Natural killer cell (primary cell): ENCODE data around the gene DCST1. TPM values are rescaled to one million over a fixed set of nuclear protein-coding genes. Genes with fewer than 3 reads are reported as not detected.

ENCODE experiments used
- ATAC-seq, 3 donors: fragments of 150-1000 bp in 2 of 3; fragments of 200-7000 bp in 1 of 3; cut with Tn5 transposase; 1 replicate in 1 of 3; 2 replicates in 2 of 3; pipeline ENCODE4 v1.10.0; 2021; ENCODE audit warnings: mild to moderate bottlenecking in 2 of 3, moderate library complexity in 2 of 3
- DNase-seq, 2 donors: peaks; one replicate each; pipeline versions ENCODE4 v3.0.0 to v3.0.0-alpha.2; 2013 to 2021; ENCODE audit warnings: mixed read lengths in 1 of 2
- H3K27ac ChIP-seq: one replicate; pipeline ENCODE4 v1.5.1; 2013; ENCODE audit warnings: mild to moderate bottlenecking, low read length
- H3K27me3 ChIP-seq: one replicate; pipeline ENCODE4 v1.6.1; 2013; ENCODE audit warnings: low read length; ENCODE audit not compliant: control insufficient read depth, insufficient read depth
- H3K36me3 ChIP-seq: one replicate; pipeline ENCODE4 v1.6.1; 2013; ENCODE audit warnings: low read length; ENCODE audit not compliant: control insufficient read depth, insufficient read depth
- H3K4me1 ChIP-seq: one replicate; pipeline ENCODE4 v1.6.1; 2013; ENCODE audit warnings: low read length; ENCODE audit not compliant: control insufficient read depth, insufficient read depth
- H3K4me3 ChIP-seq: one replicate; pipeline ENCODE4 v1.5.1; 2013; ENCODE audit warnings: low read length
- H3K9me3 ChIP-seq: one replicate; pipeline ENCODE4 v1.6.1; 2013; ENCODE audit warnings: low read length; ENCODE audit not compliant: control insufficient read depth, insufficient read depth
- H3K27ac Mint-ChIP-seq, 2 donors: one replicate each; pipeline ENCODE4 v1.8.0; 2022; ENCODE audit warnings: mild to moderate bottlenecking in 2 of 2, mixed read lengths in 2 of 2, moderate library complexity in 1 of 2
- H3K27me3 Mint-ChIP-seq, 2 donors: one replicate each; pipeline ENCODE4 v1.8.0; 2022; ENCODE audit warnings: low read depth in 2 of 2, mixed read lengths in 2 of 2
- H3K36me3 Mint-ChIP-seq: one replicate; pipeline ENCODE4 v1.8.0; 2022; ENCODE audit warnings: mixed read lengths
- H3K4me1 Mint-ChIP-seq, 2 donors: one replicate each; pipeline ENCODE4 v1.8.0; 2022; ENCODE audit warnings: mixed read lengths in 2 of 2
- H3K4me3 Mint-ChIP-seq: one replicate; pipeline ENCODE4 v1.8.0; 2022; ENCODE audit warnings: mild to moderate bottlenecking, moderate library complexity, mixed read lengths
- H3K9me3 Mint-ChIP-seq, 2 donors: one replicate each; pipeline ENCODE4 v1.8.0; 2022; ENCODE audit warnings: mixed read lengths in 2 of 2
- CTCF ChIP-seq: fragments of 200-600 bp; IDR thresholded peaks from one replicate; pipeline ENCODE4 v1.8.0; 2022; ENCODE audit warnings: antibody characterized with exemption
- WGBS: methylation state at CpG from one replicate; pipeline ENCODE4 v1.1.7; 2013; ENCODE audit warnings: missing lambda C conversion rate; ENCODE audit not compliant: insufficient coverage; 5-methylcytosine and 5-hydroxymethylcytosine counted together
- intact Hi-C: fragments of 100-400 bp; cut with micrococcal nuclease; formaldehyde crosslinking; loops from one replicate; pipeline ENCODE4 v1.14.2; 2022
- total RNA-seq, 4 donors: library from RNA; stranded (reverse); fragments of 120-200 nt in 1 of 4; gene quantifications; one replicate each; pipeline versions ENCODE4 v1.2.3 to v1.2.4, GENCODE V29; 2013 to 2022

The DCST1 gene
- total RNA-seq, 3 donors from 2014 or later (not counting 1 experiment from before 2014, with no cell fraction given) = 0.35 to 0.60 TPM; not detected in 1

GRCh38 chr1:155083052-155083541 is 49.5 kb downstream of the DCST1 start:
- H3K9me3 ChIP-seq = no peaks in the 10 kb centered on the region
- H3K27me3 ChIP-seq = peaks cover 52% of the 10 kb centered on the region
- ATAC-seq (no peak), DNase-seq (peak in 1 of 2 donors; percentile 13)
- no peak for TF ChIP-seq CTCF
- no peaks in the 10 kb centered on the region for H3K36me3 Mint-ChIP-seq
- H3K9me3 Mint-ChIP-seq = no peaks in the 10 kb centered on the region
- no peaks in the 10 kb centered on the region for H3K36me3 ChIP-seq
- peaks cover 68% of the 10 kb centered on the region for H3K4me1 ChIP-seq
- peaks cover 38 to 62% of the 10 kb centered on the region in 2 donors for H3K4me1 Mint-ChIP-seq
- H3K27me3 Mint-ChIP-seq = peaks cover 25 to 32% of the 10 kb centered on the region in 2 donors
- no peak overlapping the region for H3K4me3 Mint-ChIP-seq
- WGBS = 75% methylated on average over 6 of the region's 6 CpGs
- no peak overlapping the region for H3K27ac ChIP-seq
- no peak overlapping the region for H3K27ac Mint-ChIP-seq
- intact Hi-C loops = no loop called here
- no peak overlapping the region for H3K4me3 ChIP-seq

- peaks cover 50% of the 10 kb centered on the region for H3K27me3 ChIP-seq
Observed at GRCh38 chr1:155083865-155084721, 50.5 kb downstream of the DCST1 start.

GRCh38 chr1:155084722-155085503 is 51.3 kb downstream of the DCST1 start:
- H3K4me3 ChIP-seq = peak overlapping the region; percentile 61
- H3K4me1 ChIP-seq = peaks cover 53% of the 10 kb centered on the region
- Mint-ChIP-seq H3K9me3 (no peaks in the 10 kb centered on the region), H3K4me1 (peaks cover 30 to 51% of the 10 kb centered on the region in 2 donors), H3K27me3 (peaks cover 16 to 24% of the 10 kb centered on the region in 2 donors), H3K4me3 (peak overlapping the region; percentile 94), H3K36me3 (no peaks in the 10 kb centered on the region), H3K27ac (peak overlapping the region; percentile 87 to 96)
- under 1% methylated on average over 67 of the region's 67 CpGs for WGBS
- H3K36me3 ChIP-seq = no peaks in the 10 kb centered on the region
- H3K27me3 ChIP-seq = peaks cover 43% of the 10 kb centered on the region
- H3K9me3 ChIP-seq = no peaks in the 10 kb centered on the region
- DNase-seq (peak; percentile 92 to 95), ATAC-seq (peak; percentile 75 to 91 (median 80))
- H3K27ac ChIP-seq = peak overlapping the region; percentile 88
- intact Hi-C loops = loop anchor here (1.0 to 2.0 kb wide), 5 partner anchors 14 to 526 kb away; partner anchors contain the start of genes EFNA4, KRTCAP2 and TRIM46
- TF ChIP-seq CTCF = peak; percentile 89

More at GRCh38 chr1:155083865-155084721, 50.5 kb downstream of the DCST1 start:
- Mint-ChIP-seq H3K27me3 (peaks cover 24 to 32% of the 10 kb centered on the region in 2 donors), H3K36me3 (no peaks in the 10 kb centered on the region), H3K9me3 (no peaks in the 10 kb centered on the region), H3K4me3 (peak overlapping the region; percentile 94), H3K4me1 (peaks cover 38 to 60% of the 10 kb centered on the region in 2 donors), H3K27ac (peak overlapping the region; percentile 87 to 96)
- no peak for TF ChIP-seq CTCF
- ATAC-seq (no peak), DNase-seq (peak in 1 of 2 donors; percentile 66)
- no peaks in the 10 kb centered on the region for H3K36me3 ChIP-seq
- intact Hi-C loops = loop anchor here (2.0 kb wide), 2 partner anchors 13 to 89 kb away; partner anchors contain the start of genes KRTCAP2 and TRIM46
- H3K9me3 ChIP-seq = no peaks in the 10 kb centered on the region
- no peak overlapping the region for H3K27ac ChIP-seq
- no peak overlapping the region for H3K4me3 ChIP-seq
- peaks cover 61% of the 10 kb centered on the region for H3K4me1 ChIP-seq
- WGBS = 35% methylated on average over 18 of the region's 21 CpGs
